NT2/D1 (cell line): Measurements from ENCODE around the gene FMN1.

Source experiments
- SUZ12 ChIP-seq: IDR thresholded peaks from 2 replicates; pipeline ENCODE4 v1.6.1; 2011; ENCODE audit not compliant: insufficient read length, insufficient read depth; ENCODE audit errors: extremely low read depth
- YY1 ChIP-seq: IDR thresholded peaks from 2 replicates; pipeline ENCODE4 v1.6.1; 2011; ENCODE audit not compliant: insufficient read length, insufficient read depth

DNA sequence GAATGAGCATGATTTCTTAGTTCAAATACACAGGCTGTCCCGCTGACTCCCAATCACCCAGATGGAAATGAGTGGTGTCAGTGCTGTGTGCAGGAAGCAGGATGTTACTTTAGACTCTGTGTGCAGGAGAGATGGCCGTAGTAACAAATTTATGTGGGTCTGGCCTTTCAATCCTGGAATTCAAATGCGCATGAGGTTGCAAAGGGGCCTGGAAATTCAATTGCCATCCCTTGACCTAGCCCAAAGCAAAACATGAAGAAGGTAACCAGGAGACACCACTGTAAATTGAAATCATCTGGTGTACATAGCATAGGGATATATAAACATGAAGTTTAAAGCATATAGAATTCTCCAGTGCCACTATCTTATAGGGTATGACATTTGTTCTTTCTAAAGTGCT, 443.5 kb downstream of the FMN1 start:
- TF ChIP-seq YY1 (no peak), SUZ12 (no peak)
